A673 (cell line): ENCODE results near the gene GPR89B. TPM values are rescaled to one million over a fixed set of nuclear protein-coding genes. Genes with fewer than 3 reads are reported as not detected.

ENCODE experiments used
- BruUV-seq: library from RNA; stranded (reverse); fragments of 400-500 nt; replicated peaks from 2 replicates; lab custom pipeline; 2021; lab: Mats Ljungman, UMichigan
- CTCF ChIA-PET: fragments of 300-600 bp; sonication (Branson Sonifier 250); formaldehyde crosslinking; loops from one replicate; lab custom pipeline; 2022; ENCODE audit warnings: antibody characterized with exemption; lab: Charles Lee
- POLR2A ChIA-PET: fragments of 300-600 bp; sonication (Branson Sonifier 250); formaldehyde crosslinking; loops from one replicate; lab custom pipeline; 2022; ENCODE audit warnings: antibody characterized with exemption; ENCODE audit not compliant: low non-redundant PET; lab: Charles Lee
- DNase-seq: peaks from one replicate; pipeline ENCODE4 v3.0.0-alpha.2; 2015; ENCODE audit warnings: low spot score
- H3K27ac ChIP-seq: fragments of 200-600 bp; sonication (generic); 2 replicates; pipeline ENCODE4 v1.5.1; 2016; ENCODE audit warnings: mixed run types, low read depth, mild to moderate bottlenecking, mixed read lengths, antibody characterized with exemption, low read length; ENCODE audit not compliant: poor library complexity, severe bottlenecking
- H3K27me3 ChIP-seq: fragments of 200-600 bp; sonication (generic); replicated peaks from 2 replicates; pipeline ENCODE4 v1.6.1; 2017; ENCODE audit warnings: mixed run types, low read depth, mild to moderate bottlenecking, mixed read lengths, antibody characterized with exemption, low read length; ENCODE audit not compliant: insufficient read depth, poor library complexity
- H3K36me3 ChIP-seq: fragments of 200-600 bp; sonication (generic); 2 replicates; pipeline ENCODE4 v1.6.1; 2016; ENCODE audit warnings: mixed run types, mild to moderate bottlenecking, mixed read lengths, antibody characterized with exemption, low read length; ENCODE audit not compliant: insufficient read depth, poor library complexity, severe bottlenecking
- H3K4me1 ChIP-seq: fragments of 200-600 bp; sonication (generic); 2 replicates; pipeline ENCODE4 v1.6.1; 2017; ENCODE audit warnings: mixed run types, mild to moderate bottlenecking, mixed read lengths, antibody characterized with exemption, low read length; ENCODE audit not compliant: insufficient read depth, poor library complexity, severe bottlenecking
- H3K4me3 ChIP-seq: fragments of 200-600 bp; sonication (generic); 2 replicates; pipeline ENCODE4 v1.5.1; 2016; ENCODE audit warnings: low read depth, mixed run types, mild to moderate bottlenecking, mixed read lengths, low read length; ENCODE audit not compliant: poor library complexity, severe bottlenecking
- H3K9me3 ChIP-seq: fragments of 200-600 bp; sonication (generic); 2 replicates; pipeline ENCODE4 v1.6.1; 2016; ENCODE audit warnings: mixed run types, low read depth, mild to moderate bottlenecking, mixed read lengths, antibody characterized with exemption, low read length; ENCODE audit not compliant: poor library complexity, severe bottlenecking
- EZH2 ChIP-seq: fragments of 200-600 bp; sonication (generic); IDR thresholded peaks from 2 replicates; pipeline ENCODE4 v1.6.1; 2017; ENCODE audit warnings: borderline replicate concordance, low read depth, mild to moderate bottlenecking, mixed read lengths, antibody characterized with exemption, low read length; ENCODE audit not compliant: poor library complexity, severe bottlenecking
- intact Hi-C: fragments of 100-400 bp; cut with micrococcal nuclease; formaldehyde crosslinking; loops from one replicate; pipeline ENCODE4 v1.10.0; 2022; ENCODE audit not compliant: unreplicated experiment
- total RNA-seq: library from RNA; stranded (reverse); gene quantifications from 2 replicates; pipeline ENCODE4 v1.2.3, GENCODE V29; 2021
- TF ChIP-seq, protein P1 (sequence below): fragments of 300-800, 200-600 bp; sonication (generic); conservative IDR thresholded peaks from 2 replicates; pipeline ENCODE4 v1.5.1; 2017; ENCODE audit warnings: low read depth, mild to moderate bottlenecking, antibody characterized with exemption, low read length, moderate library complexity, mixed read lengths

GPR89B gene
- total RNA-seq, 1 experiment from 2014 or later: 11.5 TPM

DNA sequence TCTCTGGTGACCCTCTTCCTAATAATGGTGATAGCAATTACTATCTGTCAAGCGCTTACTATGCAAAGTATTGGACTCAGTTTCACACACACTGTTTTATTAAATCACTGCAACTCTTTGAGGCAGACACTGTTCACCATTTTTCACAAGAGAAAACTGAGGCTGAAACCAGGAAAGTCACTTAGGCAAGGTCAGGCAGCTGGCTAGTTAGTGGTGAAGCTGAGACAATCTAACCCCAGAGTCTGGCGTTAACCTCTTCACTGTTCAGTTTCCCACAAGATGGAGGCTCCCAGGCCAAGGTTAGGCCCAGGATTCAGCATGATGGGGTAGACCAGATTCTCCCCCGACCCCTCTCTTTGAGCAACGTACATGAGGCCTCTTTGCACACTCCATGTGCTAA, 30.4 kb upstream of the GPR89B start:
- Histone ChIP-seq H3K9me3 (no peaks in the 10 kb centered on the region), H3K4me1 (no peaks in the 10 kb centered on the region), H3K27ac (no peak overlapping the region), H3K4me3 (no peak overlapping the region), H3K27me3 (no peaks in the 10 kb centered on the region), H3K36me3 (no peaks in the 10 kb centered on the region)
- BruUV-seq: no TSS peak
- intact Hi-C loops: no loop called here
- no peak for TF ChIP-seq EZH2
- TF ChIP-seq, protein P1, sequence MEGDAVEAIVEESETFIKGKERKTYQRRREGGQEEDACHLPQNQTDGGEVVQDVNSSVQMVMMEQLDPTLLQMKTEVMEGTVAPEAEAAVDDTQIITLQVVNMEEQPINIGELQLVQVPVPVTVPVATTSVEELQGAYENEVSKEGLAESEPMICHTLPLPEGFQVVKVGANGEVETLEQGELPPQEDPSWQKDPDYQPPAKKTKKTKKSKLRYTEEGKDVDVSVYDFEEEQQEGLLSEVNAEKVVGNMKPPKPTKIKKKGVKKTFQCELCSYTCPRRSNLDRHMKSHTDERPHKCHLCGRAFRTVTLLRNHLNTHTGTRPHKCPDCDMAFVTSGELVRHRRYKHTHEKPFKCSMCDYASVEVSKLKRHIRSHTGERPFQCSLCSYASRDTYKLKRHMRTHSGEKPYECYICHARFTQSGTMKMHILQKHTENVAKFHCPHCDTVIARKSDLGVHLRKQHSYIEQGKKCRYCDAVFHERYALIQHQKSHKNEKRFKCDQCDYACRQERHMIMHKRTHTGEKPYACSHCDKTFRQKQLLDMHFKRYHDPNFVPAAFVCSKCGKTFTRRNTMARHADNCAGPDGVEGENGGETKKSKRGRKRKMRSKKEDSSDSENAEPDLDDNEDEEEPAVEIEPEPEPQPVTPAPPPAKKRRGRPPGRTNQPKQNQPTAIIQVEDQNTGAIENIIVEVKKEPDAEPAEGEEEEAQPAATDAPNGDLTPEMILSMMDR: no peak
- ChIA-PET CTCF (no interaction called here), POLR2A (no interaction called here)
- DNase-seq: no peak

DNA sequence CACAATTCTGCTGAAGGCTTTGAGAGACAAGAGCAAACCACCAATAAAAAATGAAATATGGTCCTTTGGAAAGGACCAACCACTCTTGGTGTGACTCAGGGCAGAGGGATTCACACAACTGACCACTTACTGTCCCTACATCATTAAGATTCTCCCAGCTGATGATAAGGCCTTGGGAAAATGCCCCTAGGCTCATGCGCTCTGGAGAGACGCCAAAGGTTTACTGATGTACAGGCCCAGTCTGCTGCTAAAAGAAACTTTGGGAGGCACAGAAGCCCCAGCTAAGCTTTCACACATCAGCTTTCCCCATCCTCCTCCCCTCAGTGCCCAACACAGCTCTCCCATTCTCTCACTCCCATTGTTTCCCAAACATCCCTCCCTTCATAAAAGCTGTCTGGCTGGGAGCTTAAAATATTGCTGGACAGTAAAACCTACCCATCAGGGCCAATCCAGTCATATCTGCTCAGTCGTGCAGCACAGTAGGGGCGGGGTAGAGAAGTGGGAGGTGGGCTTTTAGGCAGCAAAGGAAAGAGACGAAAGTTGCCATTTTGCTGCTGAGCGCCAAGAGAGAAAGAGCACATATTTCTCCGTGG, 25.9 kb upstream of the GPR89B start, which contains the start of gene GJA8:
Gene GJA8 (plus strand): TSS at position 543 of the 593 bp plus-strand sequence. CDS start 5,161 bp downstream, outside the sequence.
- H3K9me3 ChIP-seq: no peaks in the 10 kb centered on the region
- TF ChIP-seq EZH2: no peak
- TF ChIP-seq, protein P1: no peak
- DNase-seq: no peak
- H3K4me3 ChIP-seq: no peak within 1 kb of the TSS
- no peaks in the 10 kb centered on the region for H3K27me3 ChIP-seq
- intact Hi-C loops: no loop called here
- H3K27ac ChIP-seq: no peak within 1 kb of the TSS
- no peaks in the 10 kb centered on the region for H3K4me1 ChIP-seq
- ChIA-PET CTCF (interaction anchor here (0.6 kb wide), 1 partner anchor 9 kb away, joined by 3 read pairs; no protein-coding TSS in a partner anchor), POLR2A (no interaction called here)
- H3K36me3 ChIP-seq: no peaks in the 10 kb centered on the region
- no TSS peak for BruUV-seq

DNA sequence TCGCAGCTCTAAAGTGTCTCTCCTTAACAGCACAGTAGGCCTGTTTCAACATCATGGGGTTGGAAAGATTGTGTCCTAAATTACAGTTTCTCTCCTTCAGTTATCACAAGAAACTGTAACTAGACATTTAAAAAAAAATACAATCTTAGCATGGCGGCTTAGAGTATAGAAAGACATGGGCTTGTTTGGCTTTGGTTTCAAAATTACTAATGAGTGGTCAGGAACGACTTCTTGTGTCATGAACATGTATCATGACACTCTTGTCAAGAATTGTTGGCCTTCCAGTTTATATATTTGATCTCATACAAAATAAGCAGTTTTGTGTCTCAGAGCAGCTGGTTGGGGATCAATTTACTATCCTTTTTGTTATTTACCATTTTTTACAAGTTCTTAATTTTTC, 23.5 kb upstream of the GPR89B start:
- H3K36me3 ChIP-seq: no peaks in the 10 kb centered on the region
- ChIA-PET CTCF (no interaction called here), POLR2A (no interaction called here)
- intact Hi-C loops: no loop called here
- H3K27me3 ChIP-seq: no peaks in the 10 kb centered on the region
- BruUV-seq: no TSS peak
- H3K27ac ChIP-seq: no peak overlapping the region
- no peak overlapping the region for H3K4me3 ChIP-seq
- H3K4me1 ChIP-seq: no peaks in the 10 kb centered on the region
- no peak for DNase-seq
- TF ChIP-seq, protein P1: no peak
- no peak for TF ChIP-seq EZH2
- H3K9me3 ChIP-seq: no peaks in the 10 kb centered on the region
